Right lung (tissue), 5 donors: Measurements from ENCODE around the gene PIM3. TPM values are rescaled to one million over a fixed set of nuclear protein-coding genes. Genes with fewer than 3 reads are reported as not detected.

Experiments
- DNase-seq, 2 donors: peaks; one replicate each; pipeline ENCODE4 v3.0.0-alpha.2; 2013
- polyA plus RNA-seq, 5 donors: library from polyadenylated mRNA; unstranded; fragments of 120-200 nt; gene quantifications; one replicate each; pipeline versions ENCODE4 v1.2.1 to v1.2.3, GENCODE V29; 2013; ENCODE audit warnings: inconsistent platforms in 1 of 5, low replicate concordance in 1 of 5; ENCODE audit not compliant: insufficient read length in 5 of 5, insufficient read depth in 1 of 5

PIM3 gene
- polyA plus RNA-seq, 5 donors, result 23.1 to 45.0 (median 30.2) TPM

DNA sequence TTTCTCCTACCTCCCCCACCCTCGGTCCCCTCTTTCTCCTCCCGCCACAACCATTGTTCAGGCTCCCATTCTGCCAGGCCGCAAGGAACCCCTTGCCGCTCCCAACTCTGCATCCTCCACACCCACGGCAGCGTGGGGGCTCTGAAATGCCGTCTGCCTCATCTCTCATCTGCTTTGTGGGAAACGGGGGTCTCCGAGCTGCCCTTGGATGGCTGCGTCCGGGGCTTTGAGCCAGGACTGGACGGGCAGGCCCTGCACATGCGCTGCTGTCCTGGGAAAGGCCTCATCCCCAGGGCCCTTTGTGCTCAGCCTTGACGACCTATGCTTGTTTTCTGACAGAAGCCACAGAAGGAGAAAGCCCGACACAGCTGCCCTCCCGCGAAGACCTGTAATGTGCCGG, 33.7 kb upstream of the PIM3 start:
- no peak for DNase-seq

DNA sequence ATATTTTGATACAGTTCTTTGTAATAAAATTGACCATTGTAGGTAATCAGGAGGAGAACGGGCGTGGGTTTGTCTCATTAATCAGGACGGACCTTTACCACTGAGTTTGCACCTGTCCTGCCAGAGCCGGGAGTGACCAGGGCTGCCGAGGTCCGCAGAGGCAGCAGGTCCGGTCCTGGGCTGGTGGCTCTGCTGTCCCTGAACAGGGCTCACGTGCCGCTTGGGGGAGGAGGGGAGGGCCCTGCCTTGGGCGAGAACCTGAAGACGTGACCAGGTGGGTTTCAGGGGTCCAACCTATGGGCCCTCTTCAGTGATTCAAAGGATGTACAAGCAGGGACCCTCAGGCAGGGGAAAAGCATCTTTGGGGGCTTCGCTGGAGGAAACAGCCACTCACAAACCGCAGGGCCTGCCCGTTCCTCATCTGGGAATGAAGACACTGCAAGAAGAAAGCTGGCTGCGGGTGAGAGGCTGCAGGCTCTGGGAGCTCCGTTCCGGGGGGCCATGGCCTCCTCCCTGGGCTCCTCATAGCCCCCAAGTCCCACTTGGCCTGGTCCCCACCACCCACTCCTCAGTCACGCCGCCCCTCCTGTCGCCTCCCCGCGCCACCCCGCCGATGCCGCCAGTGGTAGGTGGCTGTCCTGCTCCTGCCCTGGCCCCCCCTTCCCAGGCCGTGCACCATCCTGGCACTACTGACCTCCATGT, 32.9 kb upstream of the PIM3 start:
- no peak for DNase-seq

DNA sequence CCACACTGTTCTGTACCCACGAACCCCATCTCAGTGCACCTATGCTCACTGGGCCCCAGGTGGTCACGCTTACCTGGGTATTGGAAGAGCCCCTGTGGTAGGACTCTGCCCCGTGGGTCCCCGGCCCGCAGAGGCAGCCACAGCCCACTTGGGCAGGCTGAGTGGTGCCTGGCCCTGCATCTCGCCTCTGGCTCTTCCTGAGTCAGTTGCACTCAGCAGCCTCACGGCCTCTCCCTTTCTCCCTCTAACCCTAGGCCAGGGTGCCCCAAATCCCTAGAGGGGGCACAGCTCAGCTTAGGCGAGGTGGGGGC, 32.4 kb upstream of the PIM3 start:
- DNase-seq, result no peak

DNA sequence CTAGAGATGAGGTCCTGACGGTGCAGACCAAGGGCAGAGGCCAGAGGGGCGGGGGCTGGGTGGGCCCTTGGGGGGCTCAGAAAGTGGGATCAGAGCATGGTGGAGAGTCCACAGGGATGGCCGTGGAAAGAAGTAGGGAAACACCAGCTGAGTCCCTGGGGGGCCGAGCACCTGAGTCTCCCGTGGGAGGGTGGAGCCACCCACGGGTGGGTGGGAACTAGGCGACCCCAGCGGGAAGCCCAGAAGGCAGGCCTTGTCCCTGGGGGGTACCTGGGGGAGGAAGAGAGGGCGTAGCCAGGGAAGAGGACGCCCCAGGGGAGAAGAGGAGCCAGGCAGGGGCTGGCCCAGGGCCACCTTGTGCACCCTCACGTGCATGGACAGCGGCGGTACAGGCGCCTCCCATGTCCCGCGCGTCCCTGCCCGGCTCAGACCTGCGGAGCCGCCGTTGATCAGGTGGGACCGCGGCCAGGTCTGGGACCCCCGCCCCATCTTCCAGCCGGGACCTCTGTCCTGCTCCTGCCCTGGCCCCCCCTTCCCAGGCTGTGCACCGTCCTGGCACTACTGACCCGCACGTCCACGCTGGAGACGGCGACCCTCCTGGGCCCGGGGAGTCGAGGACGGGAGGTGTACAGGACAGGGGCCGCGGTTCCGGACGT, 31.9 kb upstream of the PIM3 start:
- no peak for DNase-seq

DNA sequence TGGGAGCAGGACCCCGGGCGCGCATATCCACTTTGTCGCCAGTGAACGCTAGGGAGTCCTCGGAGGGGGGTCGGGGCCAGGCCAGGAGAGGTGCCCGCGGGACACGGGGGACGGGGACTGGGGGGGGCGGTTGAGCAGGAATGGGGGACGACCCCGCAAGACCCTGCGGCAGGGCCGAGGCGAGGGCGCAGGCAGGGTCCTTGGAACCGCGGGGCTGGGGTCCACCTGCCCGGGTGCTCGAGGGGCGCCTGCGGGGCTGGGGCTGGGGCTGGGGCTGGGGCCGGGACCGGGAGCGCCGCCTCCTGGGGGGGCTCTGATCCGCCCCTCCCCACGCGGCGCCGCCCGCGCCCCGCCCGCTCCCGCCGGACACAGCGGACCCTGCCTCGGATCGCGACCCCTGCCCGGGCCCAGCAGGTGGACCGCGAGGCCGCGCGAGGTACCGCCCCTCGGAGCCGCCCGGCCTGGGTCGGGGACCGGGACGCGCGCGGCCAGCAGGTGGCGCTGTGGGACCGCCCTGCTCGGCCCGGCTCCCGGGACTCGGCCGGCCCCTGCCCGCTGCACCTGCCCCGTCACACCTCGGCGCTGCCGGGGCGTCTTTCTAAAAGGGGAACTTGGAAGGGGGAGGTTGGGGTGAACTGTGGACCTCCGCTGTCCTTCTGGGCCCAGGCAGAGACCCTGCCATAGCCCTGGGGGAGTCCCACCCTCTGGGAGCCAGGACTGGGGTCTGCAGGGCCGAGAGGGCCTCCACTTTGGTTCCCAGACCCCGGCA, 31.2 kb upstream of the PIM3 start:
- no peak for DNase-seq

DNA sequence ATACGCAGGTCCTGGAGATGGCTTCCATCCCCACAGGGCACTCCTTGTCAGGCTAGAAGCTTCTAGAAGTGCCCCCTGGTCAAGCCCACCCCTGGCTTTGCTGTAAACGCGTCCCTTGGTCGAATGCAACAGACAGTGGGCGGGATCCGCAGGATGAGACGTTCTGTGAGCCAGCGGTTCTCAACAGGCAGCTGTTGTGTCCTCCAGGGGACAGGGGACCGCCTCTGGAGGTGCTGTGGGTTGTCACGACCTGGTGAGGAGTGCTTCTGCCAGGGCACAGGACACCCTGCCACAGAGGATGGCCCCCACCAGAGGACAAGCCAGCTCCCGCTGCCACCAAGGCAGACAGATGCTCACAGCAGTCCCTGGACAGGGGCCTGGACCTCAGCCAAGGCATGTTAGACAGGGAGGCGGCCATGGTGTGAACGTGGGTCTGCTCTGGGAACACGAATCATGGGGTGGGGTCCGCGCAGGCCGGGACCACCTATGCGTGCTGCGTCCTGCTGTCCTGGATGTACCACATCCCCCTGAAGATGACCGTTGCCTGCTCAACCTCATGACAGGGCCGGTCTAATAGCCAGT, 30.5 kb upstream of the PIM3 start:
- no peak for DNase-seq

DNA sequence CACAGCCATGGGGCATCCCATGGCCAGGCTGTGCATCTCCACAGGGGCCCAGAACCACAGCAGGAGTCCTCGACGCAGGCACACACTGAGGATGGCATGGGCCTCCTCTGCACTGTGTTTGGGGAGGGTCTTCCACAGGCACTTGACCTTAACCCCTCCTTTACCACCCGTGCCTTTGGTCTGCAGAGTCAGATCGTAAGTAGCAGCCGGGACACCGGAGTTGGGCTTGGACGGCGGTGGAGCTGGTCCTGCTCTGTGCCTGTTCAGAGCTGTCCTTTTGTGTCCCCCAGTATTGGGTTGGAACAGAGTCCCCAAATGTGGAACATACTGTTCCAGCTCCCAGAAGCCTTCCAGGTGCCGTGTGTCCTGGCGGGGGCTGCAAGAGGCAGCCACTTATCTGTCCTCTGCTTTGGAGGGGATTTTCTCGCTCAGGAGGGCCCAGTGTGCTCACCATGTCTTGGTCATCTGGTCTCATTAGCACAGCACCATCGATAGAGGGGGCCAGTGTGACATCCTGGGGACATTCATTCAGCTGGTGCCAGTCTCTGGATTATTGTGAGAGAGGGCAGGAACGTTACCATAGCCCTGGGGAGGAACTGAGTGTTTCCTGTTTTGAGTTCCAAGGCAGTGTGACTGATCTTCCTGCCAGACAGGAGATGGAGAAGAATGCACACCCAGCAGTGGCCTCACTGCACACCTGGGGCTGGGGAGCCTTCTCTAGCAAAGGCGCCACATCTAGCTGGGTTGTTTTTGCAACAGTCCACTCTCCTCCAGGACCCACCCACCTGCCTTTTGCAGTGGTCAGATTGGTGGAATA, 29.8 kb upstream of the PIM3 start:
- peak in 1 of 2 donors; percentile 52 for DNase-seq

DNA sequence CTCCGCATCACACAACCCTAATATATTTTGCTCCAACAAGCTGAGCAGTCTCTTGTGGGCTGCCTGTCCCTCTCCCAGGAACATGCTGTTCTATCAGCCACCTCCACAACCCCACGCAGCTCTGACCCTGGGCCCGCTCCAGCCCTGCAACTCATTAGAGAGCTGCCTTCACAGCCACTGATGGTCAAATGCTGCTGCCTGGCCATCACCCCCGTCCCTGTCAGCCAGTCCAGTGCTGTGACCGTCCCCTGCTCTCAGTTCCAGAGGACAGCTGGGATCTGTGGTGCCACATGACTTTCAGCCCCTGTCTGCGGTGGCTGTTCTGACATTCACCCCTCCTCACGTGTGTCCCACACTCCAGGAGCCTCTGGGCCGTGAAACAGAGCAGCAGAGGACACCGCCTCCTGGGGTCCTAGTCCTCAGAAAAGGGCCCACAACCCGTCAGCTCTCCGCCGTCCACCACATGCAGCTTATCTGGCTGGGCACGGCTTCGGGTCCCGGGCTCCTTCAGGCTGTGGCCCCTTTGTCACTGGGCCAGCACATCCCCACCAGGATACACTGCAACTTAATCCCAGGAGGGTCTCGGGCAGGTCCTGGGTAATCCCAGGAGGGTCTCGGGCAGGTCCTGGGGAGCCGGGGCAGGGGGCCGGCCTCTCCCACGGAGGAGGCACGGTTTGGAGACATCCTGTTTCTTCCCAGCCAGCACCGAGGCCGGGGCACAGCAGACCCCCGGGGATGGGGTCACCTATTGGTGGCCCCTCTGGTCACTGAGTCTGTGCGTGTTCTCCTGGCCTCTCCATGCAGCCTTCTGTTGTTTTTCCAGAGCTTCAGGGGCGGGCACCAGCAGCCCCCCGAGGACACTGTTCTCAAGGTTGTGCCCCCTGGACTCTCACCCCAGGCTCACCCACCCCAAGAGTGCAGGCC, 27.1 kb upstream of the PIM3 start:
- DNase-seq, result no peak

DNA sequence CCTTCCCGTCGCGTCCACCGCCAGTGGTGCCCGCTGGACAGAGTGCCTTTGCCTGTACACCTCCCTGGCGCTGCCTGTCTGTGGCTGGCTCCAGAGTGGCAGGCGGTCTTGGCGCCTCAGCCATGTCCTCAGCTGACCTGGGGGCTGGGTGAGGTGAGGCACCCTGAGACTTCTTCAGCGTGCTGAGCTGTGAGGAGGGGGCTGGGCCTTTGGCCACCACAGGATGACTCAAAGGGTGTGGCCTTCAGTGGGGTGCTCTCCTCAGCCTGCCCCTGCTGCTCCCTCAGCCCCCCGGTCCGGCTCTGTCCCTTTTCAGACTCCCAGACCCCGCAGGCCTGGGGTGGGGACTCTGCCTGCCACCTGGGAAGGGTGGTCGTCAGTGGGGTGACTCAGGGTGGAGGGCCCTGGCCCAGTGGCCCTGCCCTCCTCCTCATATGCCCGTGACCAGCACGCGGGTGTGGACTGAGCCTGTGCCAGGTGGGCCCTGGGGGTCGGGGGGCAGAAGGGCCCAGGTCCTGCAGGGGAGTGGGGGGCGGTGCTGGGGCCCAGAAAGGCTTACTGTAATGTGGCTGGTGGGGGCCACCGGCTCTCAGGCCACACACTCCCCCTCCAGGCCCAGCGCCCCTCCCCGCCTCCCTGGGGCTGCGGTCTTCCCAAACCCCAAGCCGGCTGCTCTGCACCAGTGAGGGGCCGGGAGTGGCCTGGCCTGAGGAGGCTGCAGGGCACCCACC, 26.2 kb upstream of the PIM3 start:
- DNase-seq, result no peak

DNA sequence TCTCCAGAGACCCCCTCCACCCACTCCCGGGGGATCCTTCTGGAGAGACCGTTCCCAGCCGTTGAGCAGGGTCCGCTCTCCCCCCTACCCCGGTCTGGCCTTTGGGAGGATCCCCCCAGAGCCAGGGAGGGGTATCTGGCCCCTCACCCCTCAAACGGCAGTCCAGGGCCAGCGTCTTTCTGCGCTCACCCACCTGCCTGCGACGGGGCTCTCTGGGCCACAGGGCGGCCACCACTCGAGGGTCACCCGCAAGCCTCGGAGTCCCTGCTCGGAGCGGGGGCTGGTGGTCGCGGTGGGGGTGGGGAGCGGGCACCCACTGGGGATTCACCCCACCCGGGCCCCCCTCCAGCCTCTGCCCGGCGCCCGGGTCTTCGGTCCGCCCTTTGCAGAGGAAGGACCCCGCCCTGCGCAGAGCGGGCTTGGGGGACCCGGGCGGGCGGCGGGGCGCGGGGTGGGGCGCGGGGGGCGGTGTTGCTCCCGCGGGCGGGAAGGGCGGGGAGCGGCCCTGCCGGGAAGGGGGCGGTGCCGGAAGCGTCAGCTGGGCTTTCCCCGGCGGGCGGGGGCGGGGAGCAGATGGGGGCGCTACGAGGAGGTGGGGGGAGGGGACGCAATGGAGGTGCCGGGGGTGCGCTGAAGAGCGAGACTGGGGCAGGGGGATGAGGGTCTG, 25.5 kb upstream of the PIM3 start:
- no peak for DNase-seq

DNA sequence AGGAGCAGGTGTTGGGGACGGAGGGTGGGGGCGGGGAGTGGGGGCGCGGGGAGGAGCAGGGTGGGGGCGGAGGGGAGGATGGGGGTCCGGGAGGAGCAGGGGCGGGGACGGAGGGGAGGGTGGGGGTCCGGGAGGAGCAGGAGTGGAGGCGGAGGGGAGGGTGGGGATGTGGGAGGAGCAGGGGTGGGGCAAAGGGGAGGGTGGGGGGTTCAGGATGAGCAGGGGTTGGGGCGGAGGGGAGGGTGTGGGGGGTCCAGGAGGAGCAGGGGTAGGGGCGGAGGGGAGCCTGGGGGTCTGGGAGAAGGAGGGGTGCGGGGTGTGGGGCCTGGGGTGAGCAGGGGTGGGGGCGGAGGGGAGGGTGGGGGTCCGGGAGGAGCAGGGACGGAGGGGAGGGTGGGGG, 25.0 kb upstream of the PIM3 start:
- DNase-seq, result no peak

DNA sequence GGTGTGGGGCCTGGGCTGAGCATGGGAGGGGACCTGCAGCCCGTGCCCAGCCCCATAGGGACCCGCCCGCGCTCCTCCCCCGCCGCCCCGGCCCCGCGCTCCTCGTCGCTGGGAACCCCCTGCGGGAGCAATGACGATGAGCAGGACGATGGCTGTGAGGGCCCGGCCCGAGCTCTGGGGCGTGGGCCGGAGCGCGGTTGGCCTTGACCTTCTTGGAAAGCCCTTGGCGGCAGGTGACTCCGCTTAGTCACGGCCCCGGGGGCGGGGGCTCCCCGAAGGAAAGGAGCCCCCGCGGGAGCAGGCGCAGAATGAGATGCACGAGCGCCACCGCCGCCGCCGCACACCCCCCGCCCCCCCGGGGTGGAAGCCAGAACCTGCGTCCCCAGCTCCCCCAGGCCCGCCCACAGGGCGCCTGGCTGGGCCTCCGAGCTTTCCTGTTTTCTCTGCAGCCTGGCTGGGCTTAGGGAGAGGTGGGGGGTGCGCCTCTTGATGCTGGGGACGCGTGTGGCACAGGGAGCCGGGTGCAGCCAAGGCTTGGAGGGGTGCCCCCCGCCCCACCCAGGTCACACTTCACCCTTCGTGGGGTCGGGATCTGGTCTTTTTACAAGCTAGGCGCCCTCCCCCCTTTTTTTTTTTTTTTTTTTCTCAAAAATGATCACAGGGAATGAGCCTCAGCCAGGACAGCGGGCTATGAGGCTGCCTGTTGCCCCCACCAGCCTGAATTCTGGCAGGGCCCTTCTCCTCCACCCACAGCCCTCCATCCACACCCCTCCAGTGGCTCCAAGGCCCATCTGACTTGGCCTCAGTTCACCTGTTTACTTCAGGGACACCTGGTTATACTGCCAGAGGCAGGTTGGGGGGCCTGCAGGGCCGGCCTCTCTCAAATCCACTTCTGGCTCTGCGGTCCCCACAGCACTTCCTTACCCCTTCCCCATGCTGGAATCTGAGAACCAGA, 24.3 kb upstream of the PIM3 start:
- DNase-seq, result peak in 1 of 2 donors; percentile 65

DNA sequence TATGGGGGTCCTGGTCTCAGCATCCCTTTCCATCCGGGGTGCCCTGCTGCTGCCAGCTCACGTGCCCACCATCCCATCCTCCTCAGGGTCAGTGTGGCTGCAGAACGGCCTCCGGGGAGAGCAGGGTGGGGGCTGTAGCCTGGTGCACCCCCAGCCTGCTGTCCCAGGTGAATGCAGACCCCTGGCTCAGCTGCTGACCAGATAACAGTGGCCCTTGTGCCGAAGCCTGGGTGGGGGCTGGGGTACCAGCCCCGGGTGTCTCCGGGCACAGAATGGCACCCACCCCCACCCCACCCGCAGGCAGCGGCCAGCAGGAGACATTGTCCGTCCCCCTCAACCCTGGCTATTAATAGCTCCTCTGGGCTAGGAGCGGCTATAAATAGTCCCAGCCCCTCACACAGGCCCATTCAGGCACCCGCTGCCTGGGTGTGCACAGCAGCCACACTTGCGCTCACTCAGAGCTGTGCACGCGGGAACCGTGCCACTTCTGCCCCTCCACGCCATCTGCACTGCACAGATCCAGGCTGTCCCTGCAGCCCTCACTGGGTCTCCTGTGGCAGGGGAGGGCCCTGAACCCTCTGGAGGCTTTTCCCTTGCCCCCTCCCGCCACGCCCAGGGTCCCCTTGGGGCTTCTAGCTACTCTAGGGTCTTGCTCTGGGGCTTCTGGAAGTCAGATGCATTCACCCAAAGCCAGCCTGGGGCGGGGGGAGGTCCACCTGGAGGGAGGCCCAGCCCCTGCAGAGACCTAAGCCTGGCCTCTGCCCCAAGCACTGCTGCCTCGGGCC, 23.4 kb upstream of the PIM3 start:
- no peak for DNase-seq

DNA sequence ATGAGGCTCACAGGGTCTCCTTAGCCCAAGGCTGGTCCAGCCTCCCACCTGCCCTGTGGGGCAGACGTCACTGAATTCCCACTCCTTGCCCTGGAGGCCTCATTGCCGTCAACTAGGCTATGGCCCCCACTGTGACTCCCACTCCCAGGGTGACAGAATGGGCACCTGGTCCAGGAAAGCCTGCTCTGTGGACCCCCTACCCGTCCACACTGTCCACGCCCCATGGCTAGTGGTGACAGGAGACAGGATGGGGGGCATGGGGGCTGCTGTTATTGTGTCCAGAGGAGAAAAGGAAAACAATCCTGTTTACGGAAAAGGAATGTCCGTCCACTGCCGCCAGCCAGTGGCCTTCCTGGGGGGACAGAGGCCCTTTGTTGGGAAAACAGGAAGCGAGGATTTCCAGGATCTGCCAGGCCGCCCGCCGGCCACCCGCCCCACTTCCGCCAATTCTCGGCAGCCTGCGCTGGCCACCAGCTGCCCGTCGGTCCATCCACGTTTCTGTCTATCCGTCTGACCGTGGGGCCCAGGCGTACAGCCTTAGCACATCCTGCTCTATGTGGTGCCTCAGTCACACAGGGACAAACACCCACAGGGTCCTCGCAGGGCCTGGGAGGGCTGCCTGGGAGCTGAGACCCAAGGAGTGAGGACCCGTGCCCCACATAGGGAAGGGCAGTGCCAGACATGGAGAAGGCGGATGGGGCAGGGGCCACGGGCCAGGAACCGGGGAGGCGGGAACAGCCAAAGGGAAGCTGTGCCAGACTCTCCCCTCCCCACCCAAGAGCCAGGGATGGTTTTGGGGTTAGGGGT, 22.6 kb upstream of the PIM3 start:
- DNase-seq, result no peak

DNA sequence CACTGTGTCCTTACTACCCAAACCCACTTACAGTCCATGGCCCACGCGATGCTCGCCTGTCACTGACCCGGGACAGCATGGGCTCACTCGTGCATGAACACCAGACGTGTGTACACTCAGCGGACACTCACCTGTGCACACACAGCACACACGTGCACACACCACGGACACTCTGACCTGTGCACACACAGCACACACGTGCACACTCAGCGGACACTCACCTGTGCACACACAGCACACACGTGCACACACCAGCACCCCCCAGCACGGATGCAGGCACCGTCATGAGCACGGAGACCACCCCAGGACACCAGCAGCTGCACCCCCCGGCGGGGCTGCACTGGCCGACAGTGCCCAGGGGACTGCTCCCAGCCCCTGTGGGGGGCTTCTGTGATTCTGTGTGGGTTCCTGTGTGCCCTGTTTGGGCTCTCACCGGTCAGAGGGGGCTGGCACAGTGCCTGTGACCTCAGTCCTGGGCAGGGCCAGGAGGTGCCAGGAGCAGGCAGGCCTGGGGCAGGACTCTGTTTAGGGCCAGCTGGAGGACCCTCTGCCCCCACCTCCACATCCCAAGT, 21.9 kb upstream of the PIM3 start:
- DNase-seq, result no peak
